Skeletal muscle satellite cell (primary cell): ENCODE measurements around the gene RNF130.

Experiments
- H3K27me3 ChIP-seq: 2 replicates; pipeline ENCODE4 v1.7.0; 2013; ENCODE audit warnings: low read length; ENCODE audit not compliant: control insufficient read depth, insufficient read depth
- H3K36me3 ChIP-seq: 2 replicates; pipeline ENCODE4 v1.7.0; 2013; ENCODE audit warnings: mild to moderate bottlenecking, control low read depth, low read length; ENCODE audit not compliant: insufficient read depth
- H3K4me1 ChIP-seq: 2 replicates; pipeline ENCODE4 v1.7.0; 2013; ENCODE audit warnings: low read length; ENCODE audit not compliant: control insufficient read depth, insufficient read depth
- H3K4me2 ChIP-seq: 2 replicates; pipeline ENCODE4 v1.7.0; 2013; ENCODE audit warnings: mild to moderate bottlenecking, low read length
- H3K4me3 ChIP-seq: 2 replicates; pipeline ENCODE4 v1.7.0; 2013; ENCODE audit warnings: low read length
- H3K9ac ChIP-seq: 2 replicates; pipeline ENCODE4 v1.7.0; 2013; ENCODE audit warnings: mild to moderate bottlenecking, low read depth, low read length, moderate library complexity
- H3K9me3 ChIP-seq: replicated peaks from 2 replicates; pipeline ENCODE4 v1.7.0; 2013; ENCODE audit warnings: mild to moderate bottlenecking, control low read depth, low read length

Gene RNF130

DNA sequence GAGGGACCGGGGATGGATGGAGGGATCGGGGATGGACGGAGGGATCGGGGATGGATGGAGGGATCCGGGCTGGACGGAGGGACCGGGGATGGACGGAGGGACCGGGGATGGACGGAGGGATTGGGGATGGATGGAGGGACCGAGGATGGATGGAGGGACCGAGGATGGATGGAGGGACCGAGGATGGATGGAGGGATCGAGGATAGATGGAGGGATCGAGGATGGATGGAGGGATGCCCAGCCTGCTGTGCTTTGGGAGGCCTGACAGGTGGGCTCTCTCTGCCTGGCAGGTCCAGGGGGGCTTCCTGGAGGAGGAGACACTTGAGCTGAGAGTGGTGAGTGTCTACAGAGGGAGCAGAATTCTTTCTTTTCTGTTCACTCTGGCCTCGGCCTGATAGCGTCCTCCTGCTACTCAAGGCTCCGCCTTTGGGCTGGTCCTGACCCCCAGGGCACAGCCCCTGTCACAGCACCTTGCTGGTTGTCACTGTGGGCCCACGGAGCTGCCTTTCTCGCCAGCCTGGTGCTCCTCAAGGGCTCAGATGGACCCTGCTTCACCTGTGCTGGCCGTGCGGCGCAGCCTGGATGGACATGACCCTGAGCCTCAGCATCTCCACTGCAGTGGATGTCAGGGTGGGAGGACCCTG is 42.2 kb upstream of the RNF130 start:
- H3K36me3 ChIP-seq: no peaks in the 10 kb centered on the region
- no peaks in the 10 kb centered on the region for H3K4me1 ChIP-seq
- no peaks in the 10 kb centered on the region for H3K27me3 ChIP-seq

DNA sequence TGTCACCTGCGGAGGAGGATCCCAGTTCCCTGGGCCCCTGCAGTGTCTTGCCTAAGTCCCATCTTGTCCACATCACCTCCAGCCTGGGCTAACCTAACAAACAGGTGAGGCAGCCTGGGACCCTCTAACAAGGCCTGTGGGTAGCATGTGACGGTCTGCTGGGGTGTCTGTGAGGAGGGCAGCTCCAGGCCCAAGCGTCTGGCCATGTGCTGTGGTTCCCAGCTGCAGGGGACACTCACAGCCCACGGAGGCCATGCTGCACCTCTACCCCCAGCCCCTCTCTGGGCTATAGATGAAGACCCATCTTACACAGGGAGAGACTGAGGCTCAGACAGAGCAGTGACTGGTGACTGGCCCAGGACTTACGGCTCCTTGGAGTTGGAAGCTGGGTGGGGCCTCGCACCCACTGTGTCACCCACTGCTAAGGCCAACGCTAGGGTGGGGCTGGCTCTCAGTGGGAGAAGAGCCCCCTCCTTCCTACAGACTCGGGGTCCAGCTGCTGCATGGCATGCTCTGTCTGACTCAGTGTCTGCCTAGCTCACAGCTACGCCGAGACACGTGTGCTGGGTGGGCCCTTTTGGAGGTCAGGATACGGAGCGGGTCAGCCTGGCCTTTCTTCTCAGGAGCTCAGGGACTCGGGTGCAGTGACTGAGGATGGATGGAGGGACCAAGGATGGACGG is 40.8 kb upstream of the RNF130 start:
- H3K4me1 ChIP-seq: no peaks in the 10 kb centered on the region
- H3K9me3 ChIP-seq: no peaks in the 10 kb centered on the region
- no peaks in the 10 kb centered on the region for H3K27me3 ChIP-seq
- H3K4me2 ChIP-seq: no peak overlapping the region
- H3K36me3 ChIP-seq: no peaks in the 10 kb centered on the region
- no peak overlapping the region for H3K9ac ChIP-seq
- H3K4me3 ChIP-seq: no peak overlapping the region

More for the DNA sequence above, 42.2 kb upstream of the RNF130 start:
- H3K4me3 ChIP-seq: no peak overlapping the region
- no peaks in the 10 kb centered on the region for H3K9me3 ChIP-seq
- no peak overlapping the region for H3K4me2 ChIP-seq
- no peak overlapping the region for H3K9ac ChIP-seq

DNA sequence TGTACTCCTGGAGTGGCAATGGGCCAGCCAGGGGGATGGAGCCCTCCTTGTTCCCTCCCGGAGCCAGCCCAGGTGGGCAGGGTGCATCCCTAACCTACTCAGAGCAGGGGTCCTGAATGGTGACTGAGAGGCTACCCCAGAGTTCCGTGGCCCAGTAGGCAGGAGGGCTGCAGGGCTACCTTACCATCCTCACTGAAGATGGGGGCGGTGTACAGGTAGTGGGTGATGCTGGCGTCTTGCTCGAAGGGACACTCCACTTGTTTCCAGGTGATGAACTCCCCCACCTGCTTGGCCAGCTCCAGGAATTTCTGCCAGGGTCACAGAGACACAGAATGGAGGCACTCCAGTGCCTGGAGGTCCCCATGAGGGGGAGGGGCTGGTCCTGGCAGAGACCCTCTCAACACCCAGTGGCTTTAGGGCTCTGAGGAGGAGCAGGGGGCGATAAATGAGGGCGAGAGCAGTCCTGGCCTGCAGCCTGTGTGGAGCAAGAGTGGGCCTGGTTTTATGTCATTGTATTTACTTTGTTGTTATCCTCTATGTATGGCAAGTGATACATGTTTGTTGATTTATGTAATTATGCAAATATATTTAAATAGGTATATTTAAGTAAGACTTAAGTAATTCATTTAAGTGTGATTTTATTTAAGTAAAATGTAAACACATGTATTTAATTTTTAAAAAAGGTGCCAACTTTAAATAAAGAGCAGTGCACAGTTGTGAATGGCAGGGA is 39.9 kb upstream of the RNF130 start:
- Histone ChIP-seq H3K27me3 (no peaks in the 10 kb centered on the region), H3K9me3 (no peaks in the 10 kb centered on the region), H3K4me1 (no peaks in the 10 kb centered on the region), H3K36me3 (no peaks in the 10 kb centered on the region), H3K4me2 (no peak overlapping the region), H3K9ac (no peak overlapping the region), H3K4me3 (no peak overlapping the region)

DNA sequence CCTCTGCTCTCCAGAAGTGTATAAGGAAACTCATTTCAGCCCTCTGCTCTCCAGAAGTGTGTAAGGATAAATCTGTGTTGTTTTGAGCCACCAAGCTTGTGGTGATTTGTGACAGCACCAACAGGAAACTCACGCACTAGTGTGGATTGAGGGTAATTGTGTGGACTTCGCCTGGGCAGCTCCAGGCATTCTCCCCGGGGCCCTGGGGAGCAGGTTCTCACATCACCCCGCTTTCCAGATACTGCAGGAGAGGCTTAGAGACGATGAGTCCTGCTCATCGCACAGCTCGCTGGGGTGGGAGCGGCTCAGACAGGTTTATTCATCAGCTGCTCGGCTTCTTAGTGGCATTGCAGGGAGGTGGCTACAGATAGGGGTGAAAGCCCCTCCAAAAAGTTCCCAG is 38.4 kb upstream of the RNF130 start:
- H3K4me3 ChIP-seq: no peak overlapping the region
- H3K27me3 ChIP-seq: no peaks in the 10 kb centered on the region
- H3K36me3 ChIP-seq: no peaks in the 10 kb centered on the region
- no peaks in the 10 kb centered on the region for H3K4me1 ChIP-seq
- H3K4me2 ChIP-seq: no peak overlapping the region
- H3K9me3 ChIP-seq: no peaks in the 10 kb centered on the region
- H3K9ac ChIP-seq: no peak overlapping the region

DNA sequence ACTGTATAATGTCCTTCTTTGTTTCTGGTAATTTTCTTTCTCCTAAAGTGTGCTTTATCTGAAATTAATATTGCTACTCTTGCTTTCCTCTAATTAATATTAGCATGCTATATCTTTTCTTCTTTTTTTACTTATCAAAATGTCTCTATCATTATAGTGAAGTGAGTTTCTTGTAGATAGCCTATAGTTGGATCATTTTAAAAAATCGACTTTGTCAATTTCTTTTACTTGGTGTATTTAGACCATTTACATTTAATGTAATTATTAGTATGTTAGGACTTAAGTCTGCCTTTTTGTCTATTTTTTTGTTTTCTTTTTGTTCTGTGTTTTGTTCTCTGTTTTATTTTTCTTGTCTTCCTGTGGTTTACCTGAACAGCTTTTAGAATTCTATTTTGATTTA is 35.4 kb upstream of the RNF130 start:
- H3K9ac ChIP-seq: no peak overlapping the region
- no peak overlapping the region for H3K4me2 ChIP-seq
- H3K36me3 ChIP-seq: no peaks in the 10 kb centered on the region
- no peaks in the 10 kb centered on the region for H3K27me3 ChIP-seq
- no peaks in the 10 kb centered on the region for H3K4me1 ChIP-seq
- no peaks in the 10 kb centered on the region for H3K9me3 ChIP-seq
- no peak overlapping the region for H3K4me3 ChIP-seq

DNA sequence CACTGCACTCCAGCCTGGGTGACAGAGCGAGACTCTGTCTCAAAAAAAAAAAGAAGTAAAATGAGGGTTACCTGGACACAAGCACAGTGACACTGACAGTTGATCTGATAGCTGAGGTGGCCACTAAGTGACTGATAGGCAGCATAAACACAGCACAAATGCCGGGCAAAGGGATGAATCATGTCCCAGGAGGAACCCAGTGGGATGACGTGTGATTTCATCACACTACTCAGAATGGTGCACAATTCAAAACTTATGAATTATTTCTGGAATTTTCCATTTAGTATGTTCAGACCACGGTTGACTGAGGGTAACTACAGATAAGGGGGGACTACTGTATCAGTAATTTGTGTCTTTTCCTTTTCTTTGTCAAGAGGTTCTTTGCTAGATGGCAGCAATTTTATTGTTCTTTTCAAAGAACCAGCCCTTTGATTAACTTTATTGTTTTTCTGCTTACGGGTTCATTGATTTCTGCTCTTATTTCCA is 34.3 kb upstream of the RNF130 start:
- Histone ChIP-seq H3K4me2 (no peak overlapping the region), H3K9me3 (no peaks in the 10 kb centered on the region)

DNA sequence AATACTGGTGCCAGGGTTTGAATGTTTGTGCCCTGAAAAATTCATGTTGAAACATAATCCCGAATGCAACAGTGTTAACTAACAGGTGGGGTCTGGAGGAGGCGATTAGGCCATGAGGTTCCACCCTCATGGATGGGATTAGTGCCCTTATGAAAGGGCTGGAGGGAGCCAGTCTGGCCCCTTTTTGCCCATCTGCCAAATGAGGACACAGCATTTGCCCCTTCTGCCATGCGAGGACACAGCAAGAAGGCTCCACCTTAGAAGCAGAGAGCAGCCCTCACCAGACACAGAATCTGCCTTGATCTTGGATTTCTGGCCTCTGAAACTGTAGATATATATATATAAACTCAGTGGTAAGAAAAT is 32.6 kb upstream of the RNF130 start:
- Histone ChIP-seq H3K4me1 (no peaks in the 10 kb centered on the region), H3K9me3 (no peaks in the 10 kb centered on the region), H3K27me3 (no peaks in the 10 kb centered on the region), H3K36me3 (no peaks in the 10 kb centered on the region), H3K4me2 (no peak overlapping the region), H3K9ac (no peak overlapping the region), H3K4me3 (no peak overlapping the region)

More for the DNA sequence above, 34.3 kb upstream of the RNF130 start:
- Histone ChIP-seq H3K9ac (no peak overlapping the region), H3K27me3 (no peaks in the 10 kb centered on the region), H3K36me3 (no peaks in the 10 kb centered on the region), H3K4me3 (no peak overlapping the region), H3K4me1 (no peaks in the 10 kb centered on the region)

DNA sequence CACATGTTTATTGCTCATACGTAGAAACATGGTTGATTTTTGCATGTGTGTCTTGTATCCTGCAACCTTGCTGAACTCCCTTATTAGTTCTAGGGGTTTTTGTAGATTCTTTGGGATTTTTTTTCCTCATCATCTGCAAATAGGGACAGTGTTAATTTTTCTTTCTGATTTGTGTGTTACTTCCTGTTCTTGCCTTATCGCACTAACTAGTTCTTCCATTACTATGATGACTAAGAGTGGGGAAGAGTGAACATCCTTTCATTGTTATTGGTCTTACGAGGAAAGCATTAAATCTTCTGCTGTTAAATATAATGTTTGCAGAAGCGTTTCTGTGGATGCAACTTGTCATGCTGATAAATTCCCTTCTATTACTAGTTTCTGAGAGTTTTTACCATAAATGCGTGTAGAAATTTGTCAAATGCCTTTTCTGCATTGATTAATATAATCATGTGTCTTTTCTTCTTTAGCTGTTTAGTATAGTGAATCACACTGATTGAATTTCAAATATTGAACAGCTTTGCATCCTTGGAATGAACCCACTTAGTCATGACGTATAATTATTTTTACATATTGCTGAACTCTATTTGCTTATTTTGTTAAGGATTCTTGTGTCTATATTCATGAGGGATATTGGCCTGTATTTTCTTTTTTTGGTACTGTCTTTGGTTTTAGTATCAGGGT is 32.1 kb upstream of the RNF130 start:
- Histone ChIP-seq H3K27me3 (no peaks in the 10 kb centered on the region), H3K4me1 (no peaks in the 10 kb centered on the region), H3K4me2 (no peak overlapping the region), H3K9ac (no peak overlapping the region), H3K4me3 (no peak overlapping the region), H3K36me3 (no peaks in the 10 kb centered on the region), H3K9me3 (no peaks in the 10 kb centered on the region)

DNA sequence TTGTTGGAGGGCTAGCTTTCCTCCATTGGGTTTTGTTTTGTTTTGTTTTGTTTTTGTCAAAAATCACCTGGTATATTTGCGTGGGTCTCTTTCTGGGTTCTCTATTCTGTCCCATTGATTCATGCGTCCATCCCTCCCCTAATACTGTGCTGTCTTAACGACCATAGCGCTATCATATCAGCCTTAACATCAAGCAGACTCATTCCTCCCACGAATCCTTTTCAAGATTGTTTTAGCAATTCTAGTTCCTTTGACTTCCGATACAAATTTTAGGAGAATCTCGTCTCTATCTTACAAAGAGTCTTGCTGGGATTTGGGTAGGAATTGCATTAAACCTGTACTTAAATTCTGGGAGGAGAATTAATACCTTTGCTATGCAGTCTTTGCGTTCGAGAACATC is 31.1 kb upstream of the RNF130 start:
- no peak overlapping the region for H3K4me2 ChIP-seq
- no peaks in the 10 kb centered on the region for H3K9me3 ChIP-seq
- H3K36me3 ChIP-seq: no peaks in the 10 kb centered on the region
- no peak overlapping the region for H3K9ac ChIP-seq
- no peaks in the 10 kb centered on the region for H3K4me1 ChIP-seq
- no peak overlapping the region for H3K4me3 ChIP-seq
- H3K27me3 ChIP-seq: no peaks in the 10 kb centered on the region

DNA sequence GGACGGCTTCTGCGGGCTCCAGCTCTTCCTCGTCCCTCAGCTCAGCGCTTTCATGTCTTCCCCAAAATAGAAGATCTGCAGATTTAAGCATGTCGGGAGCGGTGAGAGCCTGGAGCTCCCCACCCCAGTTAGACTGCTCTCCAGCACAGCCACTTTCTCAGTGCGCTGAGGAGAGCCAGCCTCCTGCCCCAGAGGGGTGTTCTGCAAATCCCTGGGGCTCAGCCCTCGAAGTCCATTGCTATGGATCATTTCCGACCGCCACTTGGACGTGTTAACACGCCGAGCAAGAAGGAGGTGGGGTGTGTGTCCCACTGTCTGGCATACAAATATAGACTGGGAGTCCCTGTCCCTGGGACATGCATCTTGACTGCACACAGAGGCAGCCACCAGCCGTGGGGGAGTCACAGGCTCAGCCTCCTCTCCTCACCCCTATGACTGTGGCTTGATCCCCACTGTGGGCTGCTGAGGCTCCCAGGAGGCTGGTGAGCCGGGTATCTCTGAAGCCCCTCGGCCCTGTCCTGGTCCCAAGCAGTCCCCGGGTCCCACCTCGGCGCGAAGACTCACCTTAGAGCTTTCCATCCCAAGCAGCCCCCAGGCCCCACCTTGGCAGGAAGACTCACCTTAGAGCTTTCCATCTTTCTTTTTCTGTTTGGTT is 30.0 kb upstream of the RNF130 start:
- Histone ChIP-seq H3K27me3 (no peaks in the 10 kb centered on the region), H3K4me2 (no peak overlapping the region), H3K4me1 (no peaks in the 10 kb centered on the region), H3K4me3 (no peak overlapping the region), H3K36me3 (no peaks in the 10 kb centered on the region), H3K9me3 (no peaks in the 10 kb centered on the region), H3K9ac (no peak overlapping the region)
